ENCODE results near the gene SLC25A41.

SLC25A41 gene

DNA sequence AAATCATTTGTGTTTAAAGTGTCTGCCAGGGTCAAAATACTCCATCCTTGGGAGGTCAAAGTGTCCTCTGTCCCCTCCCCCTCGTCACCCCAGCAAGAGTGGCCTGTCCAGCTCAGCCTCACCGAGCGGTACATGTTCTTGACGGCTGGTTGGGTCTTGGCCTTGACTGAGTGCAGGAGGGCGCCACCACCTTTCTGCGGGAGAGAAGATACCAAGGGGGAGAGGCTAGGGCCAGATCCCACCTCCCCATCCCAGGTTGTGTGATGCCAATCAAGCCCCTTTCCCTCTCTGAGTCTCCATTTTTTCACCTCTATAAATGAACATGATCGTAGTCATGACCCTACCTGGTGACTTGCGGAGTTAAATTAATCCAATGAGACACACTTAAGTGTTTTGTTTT is 36.6 kb upstream of the SLC25A41 start:
- Histone ChIP-seq H3K4me3 (no peak overlapping the region), H3K36me3 (replicated peaks) (no peaks in the 10 kb centered on the region), H3K4me1 (no peaks in the 10 kb centered on the region), H3K9me3 (no peaks in the 10 kb centered on the region), H3K27me3 (ENCODE audit: low read depth) (no peaks in the 10 kb centered on the region)
- in situ Hi-C loops (cut with MboI; ENCODE audit: low sequenced_read_pairs): no loop called here
- no peak for DNase-seq (ENCODE audit: low spot score in 2 of 2)

- in situ Hi-C loops (cut with MboI; ENCODE audit: low sequenced_read_pairs): no loop called here
- no peaks in the 10 kb centered on the region for H3K9me3 ChIP-seq
These were observed 33.8 kb upstream of the SLC25A41 start for GRCh38 chr19:6467384-6467783.

GRCh38 chr19:6466526-6467248 is 33.1 kb upstream of the SLC25A41 start:
- no peak for DNase-seq (ENCODE audit: low spot score in 2 of 2)
- no peaks in the 10 kb centered on the region for H3K27me3 ChIP-seq (ENCODE audit: low read depth)
- H3K4me1 ChIP-seq: no peaks in the 10 kb centered on the region
- no peak overlapping the region for H3K4me3 ChIP-seq
- no peaks in the 10 kb centered on the region for H3K9me3 ChIP-seq
- H3K36me3 ChIP-seq (replicated peaks): no peaks in the 10 kb centered on the region
- in situ Hi-C loops (cut with MboI; ENCODE audit: low sequenced_read_pairs): no loop called here

More at GRCh38 chr19:6467384-6467783, 33.8 kb upstream of the SLC25A41 start:
- Histone ChIP-seq H3K4me3 (no peak overlapping the region), H3K27me3 (ENCODE audit: low read depth) (no peaks in the 10 kb centered on the region), H3K4me1 (no peaks in the 10 kb centered on the region), H3K36me3 (replicated peaks) (no peaks in the 10 kb centered on the region)
- DNase-seq (ENCODE audit: low spot score in 2 of 2): no peak

- no peak overlapping the region for H3K4me3 ChIP-seq
- in situ Hi-C loops (cut with MboI; ENCODE audit: low sequenced_read_pairs): no loop called here
- no peaks in the 10 kb centered on the region for H3K9me3 ChIP-seq
- no peaks in the 10 kb centered on the region for H3K27me3 ChIP-seq (ENCODE audit: low read depth)
- no peaks in the 10 kb centered on the region for H3K4me1 ChIP-seq
- no peaks in the 10 kb centered on the region for H3K36me3 ChIP-seq (replicated peaks)
- no peak for DNase-seq (ENCODE audit: low spot score in 2 of 2)
These were observed 32.1 kb upstream of the SLC25A41 start for GRCh38 chr19:6465663-6466062.

DNA sequence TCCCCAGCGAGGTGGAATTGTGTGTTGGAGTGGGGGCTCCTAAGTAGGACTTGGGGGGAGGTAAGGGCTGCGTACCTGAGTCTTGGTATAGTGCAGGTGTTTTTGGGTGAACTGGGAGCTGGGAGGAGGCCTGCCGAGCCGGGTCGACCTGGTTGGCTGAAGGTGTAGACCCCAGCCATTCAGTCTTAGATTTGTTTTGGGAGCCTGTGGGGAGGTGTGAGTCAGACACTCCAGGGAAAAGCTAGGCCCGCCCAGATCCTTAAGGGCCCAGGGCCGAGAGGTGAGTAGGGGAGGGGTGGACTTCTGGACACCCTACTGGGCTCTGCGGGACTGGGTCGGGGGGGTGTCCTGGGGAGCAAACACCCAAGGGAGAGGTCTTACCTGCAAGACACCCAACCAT is 31.4 kb upstream of the SLC25A41 start:
- no peak overlapping the region for H3K4me3 ChIP-seq
- H3K4me1 ChIP-seq: no peaks in the 10 kb centered on the region
- H3K9me3 ChIP-seq: no peaks in the 10 kb centered on the region
- no peaks in the 10 kb centered on the region for H3K36me3 ChIP-seq (replicated peaks)
- no peak for DNase-seq (ENCODE audit: low spot score in 2 of 2)
- no peaks in the 10 kb centered on the region for H3K27me3 ChIP-seq (ENCODE audit: low read depth)
- in situ Hi-C loops (cut with MboI; ENCODE audit: low sequenced_read_pairs): no loop called here

- in situ Hi-C loops (cut with MboI; ENCODE audit: low sequenced_read_pairs): no loop called here
These were observed 30.7 kb upstream of the SLC25A41 start, which contains the start of gene CRB3 for GRCh38 chr19:6464070-6464873. CRB3 (plus strand) TSS chr19:6464271; CDS start chr19:6464702, 431 bp downstream.

GRCh38 chr19:6460099-6460884 is 26.7 kb upstream of the SLC25A41 start:
- in situ Hi-C loops (cut with MboI; ENCODE audit: low sequenced_read_pairs): no loop called here
- H3K36me3 ChIP-seq (replicated peaks): peaks cover 15% of the 10 kb centered on the region
- no peaks in the 10 kb centered on the region for H3K27me3 ChIP-seq (ENCODE audit: low read depth)
- H3K4me1 ChIP-seq: peaks cover 2% of the 10 kb centered on the region; the same call in 1 of the 2 replicates
- H3K9me3 ChIP-seq: no peaks in the 10 kb centered on the region
- H3K4me3 ChIP-seq: peak overlapping the region; percentile 61
- peak; percentile 95 to 99 for DNase-seq (ENCODE audit: low spot score in 2 of 2)

More at GRCh38 chr19:6464070-6464873, 30.7 kb upstream of the SLC25A41 start, which contains the start of gene CRB3:
- Histone ChIP-seq H3K4me3 (no peak within 1 kb of the TSS), H3K27me3 (ENCODE audit: low read depth) (no peaks in the 10 kb centered on the region), H3K36me3 (replicated peaks) (no peaks in the 10 kb centered on the region), H3K9me3 (no peaks in the 10 kb centered on the region), H3K4me1 (no peaks in the 10 kb centered on the region)
- DNase-seq (ENCODE audit: low spot score in 2 of 2): no peak

DNA sequence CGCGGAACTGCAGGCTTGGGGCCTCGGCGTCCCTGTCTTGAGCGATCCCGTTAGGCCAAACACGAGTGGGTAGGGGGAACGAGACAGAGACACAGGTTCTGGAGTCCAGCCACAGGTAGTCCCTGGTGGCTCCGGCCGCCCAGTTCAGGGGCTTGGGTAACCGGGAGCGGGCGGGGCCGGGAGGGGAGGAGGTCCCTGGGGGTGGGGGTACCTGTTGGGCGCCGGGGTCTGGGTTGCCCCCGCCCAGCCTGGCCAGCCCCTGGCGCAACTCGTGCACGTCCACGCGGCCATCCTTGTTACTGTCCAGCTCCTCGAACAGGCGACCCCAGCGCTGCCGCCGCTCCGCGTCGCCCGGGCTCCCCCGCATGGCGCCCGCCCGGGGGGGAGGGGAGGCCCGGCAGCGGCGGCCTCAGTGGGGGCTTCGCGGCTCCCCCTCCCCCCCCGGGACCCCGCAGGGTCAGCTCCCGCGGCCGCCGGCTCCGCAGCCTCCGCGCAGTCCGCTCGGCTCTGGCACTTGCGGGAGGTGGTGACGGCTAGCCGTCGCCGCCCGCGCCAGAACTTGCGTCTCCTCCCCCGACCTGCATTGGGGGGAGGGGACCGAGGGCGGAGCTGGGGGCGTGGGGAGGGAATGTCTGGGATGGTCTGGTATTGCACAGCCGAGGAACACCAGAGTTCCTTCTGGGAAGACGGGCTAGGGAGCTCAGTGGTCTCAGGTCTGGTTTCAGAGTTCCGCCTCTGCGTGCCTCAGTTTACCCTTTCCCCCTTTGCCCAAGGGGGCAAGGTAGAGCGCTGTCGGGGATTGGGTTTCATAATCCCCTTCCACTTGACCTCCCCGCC is 25.9 kb upstream of the SLC25A41 start, which contains the start of gene SLC25A23:
Gene SLC25A23 (minus strand): TSS at position 531 of the 837 bp plus-strand sequence. CDS start 164 bp downstream, at position 367.
- in situ Hi-C loops (cut with MboI; ENCODE audit: low sequenced_read_pairs): no loop called here
- no peaks in the 10 kb centered on the region for H3K27me3 ChIP-seq (ENCODE audit: low read depth)

GRCh38 chr19:6458695-6459261 is 25.2 kb upstream of the SLC25A41 start:
- Histone ChIP-seq H3K27me3 (ENCODE audit: low read depth) (no peaks in the 10 kb centered on the region), H3K4me1 (peaks cover 2% of the 10 kb centered on the region; the same call in 1 of the 2 replicates), H3K36me3 (replicated peaks) (peaks cover 30% of the 10 kb centered on the region), H3K4me3 (peak overlapping the region; percentile 61), H3K9me3 (0 out of 2 replicates have a peak, but pooled peaks cover 2% of the 10 kb centered on the region)
- in situ Hi-C loops (cut with MboI; ENCODE audit: low sequenced_read_pairs): no loop called here
- DNase-seq (ENCODE audit: low spot score in 2 of 2): peak in 1 of 2 experiments; percentile 23

More for the DNA sequence above, 25.9 kb upstream of the SLC25A41 start, which contains the start of gene SLC25A23:
- peaks cover 2% of the 10 kb centered on the region; the same call in 1 of the 2 replicates for H3K4me1 ChIP-seq
- peaks cover 23% of the 10 kb centered on the region for H3K36me3 ChIP-seq (replicated peaks)
- peak; percentile 67 to 92 for DNase-seq (ENCODE audit: low spot score in 2 of 2)
- no peaks in the 10 kb centered on the region for H3K9me3 ChIP-seq
- H3K4me3 ChIP-seq: peak within 1 kb of the TSS; percentile 61

DNA sequence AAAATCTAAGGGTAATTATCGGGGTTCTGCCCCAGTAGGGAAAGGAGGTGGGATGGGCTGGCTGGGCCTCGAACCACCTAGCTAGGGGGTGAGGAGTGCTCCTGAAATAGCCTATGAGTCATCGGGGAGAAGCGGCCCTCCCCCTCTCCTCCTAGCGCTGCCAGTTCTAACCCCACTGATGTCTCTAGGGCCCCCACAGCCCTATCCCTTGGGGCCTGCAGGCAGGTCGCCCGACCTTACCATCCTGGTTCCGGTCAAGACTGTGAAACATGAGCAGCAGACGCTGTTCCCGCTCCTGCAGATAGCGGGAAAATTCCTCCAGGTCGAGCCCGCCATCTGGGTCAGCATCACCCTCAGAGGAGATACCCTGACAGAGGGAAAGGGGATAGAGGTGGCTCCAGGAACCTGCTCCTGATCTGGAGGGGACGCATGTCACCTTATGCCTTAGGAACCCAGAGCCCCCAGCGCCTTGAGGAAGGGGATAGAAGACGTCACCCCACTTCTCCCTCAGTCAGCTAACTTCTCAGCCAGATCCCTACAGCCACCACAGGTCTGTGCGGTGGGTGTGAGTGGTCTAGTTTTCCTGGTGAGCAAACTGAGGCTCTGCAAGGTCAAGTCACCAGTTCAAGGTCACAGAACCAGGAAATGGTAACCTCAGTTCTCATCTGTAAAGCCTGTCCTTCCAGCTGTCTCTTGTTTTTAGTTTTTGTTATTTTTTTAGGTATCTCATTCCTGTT is 24.6 kb upstream of the SLC25A41 start:
- in situ Hi-C loops (cut with MboI; ENCODE audit: low sequenced_read_pairs): no loop called here
- Histone ChIP-seq H3K27me3 (ENCODE audit: low read depth) (no peaks in the 10 kb centered on the region), H3K36me3 (replicated peaks) (peaks cover 36% of the 10 kb centered on the region), H3K9me3 (0 out of 2 replicates have a peak, but pooled peaks cover 2% of the 10 kb centered on the region), H3K4me3 (peak overlapping the region; percentile 61), H3K4me1 (peaks cover 2% of the 10 kb centered on the region; the same call in 1 of the 2 replicates)
- no peak for DNase-seq (ENCODE audit: low spot score in 2 of 2)

GRCh38 chr19:6455924-6456323 is 22.4 kb upstream of the SLC25A41 start:
- DNase-seq (ENCODE audit: low spot score in 2 of 2): no peak
- Histone ChIP-seq H3K9me3 (0 out of 2 replicates have a peak, but pooled peaks cover 2% of the 10 kb centered on the region), H3K27me3 (ENCODE audit: low read depth) (no peaks in the 10 kb centered on the region), H3K4me3 (no peak overlapping the region), H3K36me3 (replicated peaks) (peaks cover 36% of the 10 kb centered on the region), H3K4me1 (peaks cover 2% of the 10 kb centered on the region; the same call in 1 of the 2 replicates)
- in situ Hi-C loops (cut with MboI; ENCODE audit: low sequenced_read_pairs): no loop called here

Measured in HAP-1 (cell line).